ENCODE results near the gene UHRF1.

Gene UHRF1

GRCh38 chr19:4996701-4997100, 87.4 kb downstream of the UHRF1 start:
- no peak for DNase-seq (ENCODE audit: low read depth)
- TF ChIP-seq CTCF (IDR thresholded peaks at IDR 0.05; ENCODE audit: control insufficient read depth, extremely low read depth, insufficient read depth), result no peak
- no peak overlapping the region for H3K4me3 ChIP-seq (ENCODE audit: low read depth, low read length)

GRCh38 chr19:4997297-4997696, 88.0 kb downstream of the UHRF1 start:
- H3K4me3 ChIP-seq (ENCODE audit: low read depth, low read length), result no peak overlapping the region
- no peak for DNase-seq (ENCODE audit: low read depth)
- no peak for TF ChIP-seq CTCF (IDR thresholded peaks at IDR 0.05; ENCODE audit: control insufficient read depth, extremely low read depth, insufficient read depth)

- no peak for TF ChIP-seq CTCF (IDR thresholded peaks at IDR 0.05; ENCODE audit: control insufficient read depth, extremely low read depth, insufficient read depth)
- no peak for DNase-seq (ENCODE audit: low read depth)
- no peak overlapping the region for H3K4me3 ChIP-seq (ENCODE audit: low read depth, low read length)
Measured at GRCh38 chr19:5000120-5000611, 90.9 kb downstream of the UHRF1 start.

- peak; percentile 15 for DNase-seq (ENCODE audit: low read depth)
- H3K4me3 ChIP-seq (ENCODE audit: low read depth, low read length), result no peak overlapping the region
- peak; percentile 62 for TF ChIP-seq CTCF (IDR thresholded peaks at IDR 0.05; ENCODE audit: control insufficient read depth, extremely low read depth, insufficient read depth)
Measured at GRCh38 chr19:5001615-5002014, 92.3 kb downstream of the UHRF1 start.

GRCh38 chr19:5002143-5002542, 92.8 kb downstream of the UHRF1 start:
- peak; percentile 37 for DNase-seq (ENCODE audit: low read depth)
- TF ChIP-seq CTCF (IDR thresholded peaks at IDR 0.05; ENCODE audit: control insufficient read depth, extremely low read depth, insufficient read depth), result no peak
- peak overlapping the region; percentile 7; the same call in 1 of the 2 replicates for H3K4me3 ChIP-seq (ENCODE audit: low read depth, low read length)

GRCh38 chr19:5003781-5004180, 94.5 kb downstream of the UHRF1 start:
- no peak overlapping the region for H3K4me3 ChIP-seq (ENCODE audit: low read depth, low read length)
- no peak for DNase-seq (ENCODE audit: low read depth)
- no peak for TF ChIP-seq CTCF (IDR thresholded peaks at IDR 0.05; ENCODE audit: control insufficient read depth, extremely low read depth, insufficient read depth)

- TF ChIP-seq CTCF (IDR thresholded peaks at IDR 0.05; ENCODE audit: control insufficient read depth, extremely low read depth, insufficient read depth), result no peak
- no peak for DNase-seq (ENCODE audit: low read depth)
- no peak overlapping the region for H3K4me3 ChIP-seq (ENCODE audit: low read depth, low read length)
Measured at GRCh38 chr19:5005096-5005495, 95.8 kb downstream of the UHRF1 start.

Data from LNCaP clone FGC (cell line).